Upper lobe of left lung (tissue), 4 donors: ENCODE results near the gene WDR83.

Source experiments
- EP300 ChIP-seq, 4 donors: sonication (generic); formaldehyde crosslinking; IDR thresholded peaks; one replicate each; pipeline ENCODE4 v1.5.1; 2017; ENCODE audit warnings: antibody characterized with exemption in 4 of 4, control low read depth in 2 of 4
- POLR2A ChIP-seq, 4 donors: fragments of 450-650 bp; IDR thresholded peaks; one replicate each; pipeline ENCODE4 v1.5.1; 2016 to 2017; ENCODE audit warnings: antibody characterized with exemption in 4 of 4, mild to moderate bottlenecking in 2 of 4
- POLR2AphosphoS5 ChIP-seq, 2 donors: sonication (generic); formaldehyde crosslinking; IDR thresholded peaks; one replicate each; pipeline ENCODE4 v1.5.1; 2017; ENCODE audit warnings: antibody characterized with exemption in 2 of 2

- TF ChIP-seq POLR2AphosphoS5 (IDR thresholded peaks at IDR 0.05) (no peak), EP300 (IDR thresholded peaks at IDR 0.05) (no peak), POLR2A (IDR thresholded peaks at IDR 0.05) (no peak)
Measured at GRCh38 chr19:12629215-12629614, 37.4 kb upstream of the WDR83 start.
